Measurements from ENCODE around the gene CNGA1. TPM values are rescaled to one million over a fixed set of nuclear protein-coding genes. Genes with fewer than 3 reads are reported as not detected.
A peak's percentile ranks its signal among the peaks of the same experiment; 100 is the strongest.
"Not testable (repeated sequence)": the region's sequence is repeated elsewhere in the genome, so short reads cannot be mapped to it uniquely, and the experiment has no call there.

CNGA1 gene
- total and polyA plus RNA-seq, 8 donors = 0.67 to 3.2 (median 1.4) TPM

- no peak for TF ChIP-seq CTCF (IDR thresholded peaks at IDR 0.05)
- DNase-seq (no peak), ATAC-seq (no peak), FAIRE-seq (peak; percentile 39)
- H3K27me3 ChIP-seq = no peaks in the 10 kb centered on the region
- intact Hi-C loops (cut with DNase I) = no loop called here
- no peaks in the 10 kb centered on the region for H3K4me1 ChIP-seq
- no peak overlapping the region for H3K4me3 ChIP-seq
- no peaks in the 10 kb centered on the region for H3K9me3 ChIP-seq
- H3K27ac ChIP-seq = no peak overlapping the region
- no peaks in the 10 kb centered on the region for H3K36me3 ChIP-seq
These were observed 8.4 kb downstream of the CNGA1 start for GRCh38 chr4:48008021-48008596.

GRCh38 chr4:48005781-48006180 lies 10.7 kb downstream of the CNGA1 start:
- intact Hi-C loops (cut with DNase I) = no loop called here
- WGBS, 2 donors = 97 to 98% methylated on average over 2 of the region's 2 CpGs
- TF ChIP-seq CTCF (IDR thresholded peaks at IDR 0.05) = no peak
- no peaks in the 10 kb centered on the region for H3K27me3 ChIP-seq
- H3K9me3 ChIP-seq = no peaks in the 10 kb centered on the region
- H3K4me1 ChIP-seq = no peaks in the 10 kb centered on the region
- H3K27ac ChIP-seq = no peak overlapping the region
- no peaks in the 10 kb centered on the region for H3K36me3 ChIP-seq
- ATAC-seq (no peak), DNase-seq (no peak), FAIRE-seq (no peak)
- no peak overlapping the region for H3K4me3 ChIP-seq

- peak in 2 of 4 donors; percentile 7 to 28 for TF ChIP-seq CTCF (IDR thresholded peaks at IDR 0.05)
- FAIRE-seq; H3K4me3 ChIP-seq; ATAC-seq; H3K4me1 ChIP-seq; H3K36me3 ChIP-seq; intact Hi-C loops (cut with DNase I); H3K27me3 ChIP-seq; H3K27ac ChIP-seq; H3K9me3 ChIP-seq: not testable (repeated sequence)
- 57 to 62% methylated on average over 2 of the region's 2 CpGs for WGBS, 2 donors
- DNase-seq = peak in 4 of 6 donors; percentile 22 to 37 (median 32)
These were observed 12.9 kb downstream of the CNGA1 start for GRCh38 chr4:48003568-48003967.

- ATAC-seq = no peak
- no peak for DNase-seq
- 69 to 96% methylated on average over 1 of the region's 1 CpG for WGBS, 2 donors
- no peak for FAIRE-seq
- intact Hi-C loops (cut with DNase I) = no loop called here
- Histone ChIP-seq H3K9me3 (no peaks in the 10 kb centered on the region), H3K36me3 (no peaks in the 10 kb centered on the region), H3K4me1 (no peaks in the 10 kb centered on the region), H3K27ac (no peak overlapping the region), H3K27me3 (no peaks in the 10 kb centered on the region), H3K4me3 (no peak overlapping the region)
- TF ChIP-seq CTCF (IDR thresholded peaks at IDR 0.05) = no peak
These were observed 14.2 kb downstream of the CNGA1 start for GRCh38 chr4:48002267-48002666.

- no peak for FAIRE-seq
- Histone ChIP-seq H3K4me3 (no peak overlapping the region), H3K27ac (no peak overlapping the region), H3K4me1 (no peaks in the 10 kb centered on the region), H3K36me3 (no peaks in the 10 kb centered on the region), H3K27me3 (no peaks in the 10 kb centered on the region), H3K9me3 (peaks cover 0 to 3% (median 0%) of the 10 kb centered on the region in 4 donors)
- intact Hi-C loops (cut with DNase I) = no loop called here
- no peak for ATAC-seq
- no peak for DNase-seq
- TF ChIP-seq CTCF (IDR thresholded peaks at IDR 0.05) = no peak
- WGBS, 2 donors = 72 to 74% methylated on average over 1 of the region's 1 CpG
These were observed 20.5 kb downstream of the CNGA1 start for GRCh38 chr4:47996021-47996420.

- WGBS, 2 donors = 96 to 97% methylated on average over 1 of the region's 1 CpG
- not testable (repeated sequence) for FAIRE-seq
These were observed 24.0 kb downstream of the CNGA1 start for GRCh38 chr4:47992475-47992874.

More at GRCh38 chr4:47992475-47992874, 24.0 kb downstream of the CNGA1 start:
- ATAC-seq; DNase-seq; H3K4me3 ChIP-seq; H3K9me3 ChIP-seq; H3K27ac ChIP-seq; intact Hi-C loops (cut with DNase I); H3K36me3 ChIP-seq; H3K27me3 ChIP-seq; H3K4me1 ChIP-seq: not testable (repeated sequence)

Measured in pancreas (tissue), 10 donors.